Measurements from ENCODE around the gene PLCB2. TPM values are rescaled to one million over a fixed set of nuclear protein-coding genes. Genes with fewer than 3 reads are reported as not detected.
A peak's percentile ranks its signal among the peaks of the same experiment; 100 is the strongest.

The PLCB2 gene
- polyA plus RNA-seq, 1 of the 3 experiments (the other 2 are of a cell fraction), result 0.15 TPM

GRCh38 chr15:40292246-40292645 lies 15.5 kb downstream of the PLCB2 start (continued):
- TF ChIP-seq, protein P1, sequence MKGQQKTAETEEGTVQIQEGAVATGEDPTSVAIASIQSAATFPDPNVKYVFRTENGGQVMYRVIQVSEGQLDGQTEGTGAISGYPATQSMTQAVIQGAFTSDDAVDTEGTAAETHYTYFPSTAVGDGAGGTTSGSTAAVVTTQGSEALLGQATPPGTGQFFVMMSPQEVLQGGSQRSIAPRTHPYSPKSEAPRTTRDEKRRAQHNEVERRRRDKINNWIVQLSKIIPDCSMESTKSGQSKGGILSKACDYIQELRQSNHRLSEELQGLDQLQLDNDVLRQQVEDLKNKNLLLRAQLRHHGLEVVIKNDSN (IDR thresholded peaks at IDR 0.05; ENCODE audit: borderline replicate concordance, low read depth), result no peak
- TF ChIP-seq CHD2 (IDR thresholded peaks at IDR 0.05; ENCODE audit: low read length, partially characterized antibody), result no peak
- TF ChIP-seq TAF1 (IDR thresholded peaks at IDR 0.05; ENCODE audit: borderline replicate concordance, low read depth, low read length), result no peak
- no peak for TF ChIP-seq FOXJ3 (CRISPR knock-in tag; IDR thresholded peaks at IDR 0.05)
- no peak for TF ChIP-seq MXI1 (IDR thresholded peaks at IDR 0.05; ENCODE audit: low read depth, low read length)
- TF ChIP-seq FOXM1 (IDR thresholded peaks at IDR 0.05; ENCODE audit: low read depth), result no peak
- TF ChIP-seq, protein P2, sequence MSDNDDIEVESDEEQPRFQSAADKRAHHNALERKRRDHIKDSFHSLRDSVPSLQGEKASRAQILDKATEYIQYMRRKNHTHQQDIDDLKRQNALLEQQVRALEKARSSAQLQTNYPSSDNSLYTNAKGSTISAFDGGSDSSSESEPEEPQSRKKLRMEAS (IDR thresholded peaks at IDR 0.05; ENCODE audit: low read depth), result no peak

DNA sequence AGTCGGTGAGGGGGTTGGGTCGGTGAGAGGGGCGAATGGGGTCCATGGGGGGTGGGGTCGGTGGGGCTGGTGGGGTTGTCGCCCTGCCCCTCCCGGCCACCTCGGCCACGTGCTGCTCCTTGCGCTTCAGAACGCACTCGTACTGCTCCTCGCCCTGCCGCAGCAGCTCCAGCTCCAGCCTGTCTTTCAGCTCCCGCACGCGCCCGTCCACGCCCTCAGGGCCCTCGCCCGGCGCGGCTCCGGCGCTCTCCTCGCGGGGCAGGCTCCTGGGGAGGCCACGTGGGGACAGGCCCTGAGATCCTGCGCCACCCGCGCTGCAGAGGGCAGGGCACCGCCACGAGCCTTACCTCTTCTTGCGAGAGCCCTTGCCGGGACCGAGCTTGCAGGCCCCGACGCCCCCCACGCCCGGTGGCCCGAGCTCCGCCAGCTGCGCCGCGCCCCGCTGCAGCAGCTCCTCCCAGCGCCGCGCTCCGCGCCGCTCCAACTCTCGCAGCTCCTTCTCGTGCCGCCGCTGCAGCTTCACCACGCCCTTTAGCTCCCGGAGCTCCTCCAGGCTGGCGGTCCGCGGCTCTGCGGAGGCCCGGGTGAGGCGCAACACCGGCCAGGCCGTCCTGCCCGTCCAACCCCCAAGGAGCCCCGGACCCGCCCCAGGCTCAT lies 16.7 kb downstream of the PLCB2 start:
- H3K4me1 ChIP-seq (ENCODE audit: control insufficient read depth in 1 of 2, insufficient read depth in 2 of 2, low read depth in 1 of 2, low read length in 1 of 2), result peaks cover 0 to 20% of the 10 kb centered on the region in 2 experiments; a peak in 2 of 4 replicates
- no peaks in the 10 kb centered on the region for H3K9me2 ChIP-seq
- peak overlapping the region in 1 of 2 experiments; percentile 28; a peak in 1 of 4 replicates for H3K4me3 ChIP-seq (ENCODE audit: low read depth in 2 of 2, low read length in 1 of 2)
- H3K27me3 ChIP-seq (ENCODE audit: insufficient read depth), result peaks cover 5% of the 10 kb centered on the region; the same call in 1 of the 2 replicates
- H2AFZ ChIP-seq (ENCODE audit: low read depth), result no peak overlapping the region
- TF ChIP-seq CHD2 (IDR thresholded peaks at IDR 0.05; ENCODE audit: low read length, partially characterized antibody), result peak; percentile 29
- TF ChIP-seq, protein P2 (IDR thresholded peaks at IDR 0.05; ENCODE audit: low read depth), result peak; percentile 47
- no peak for TF ChIP-seq RFX5 (IDR thresholded peaks at IDR 0.05; ENCODE audit: low read length)
- H3K4me2 ChIP-seq, result peak overlapping the region; percentile 62; the same call in 1 of the 2 replicates
- H3K27ac ChIP-seq (ENCODE audit: low read depth in 2 of 2, low read length in 1 of 2), result no peak overlapping the region
- no peaks in the 10 kb centered on the region for H3K36me3 ChIP-seq (replicated peaks in 1 of 2; ENCODE audit: control insufficient read depth in 1 of 2, insufficient read depth in 2 of 2, low read length in 1 of 2)
- CTCF ChIA-PET, result interaction anchor here (0.9 to 66.3 kb wide), 9 partner anchors 8 to 245 kb away, joined by 3 to 2194 read pairs (median 8); partner anchors contain the start of genes ANKRD63, CCDC9B, DISP2 and INAFM2
- H3F3A ChIP-seq (replicated peaks; ENCODE audit: insufficient read depth), result no peaks in the 10 kb centered on the region
- POLR2A ChIA-PET, result interaction anchor here (0.6 to 1.1 kb wide), 3 partner anchors 11 to 118 kb away, joined by 3 to 6 read pairs (median 3); partner anchors contain the start of gene CCDC9B
- no peaks in the 10 kb centered on the region for H4K20me1 ChIP-seq (ENCODE audit: insufficient read depth)
- H3K9ac ChIP-seq, result no peak overlapping the region
- no peaks in the 10 kb centered on the region for H3K79me2 ChIP-seq (ENCODE audit: insufficient read depth)
- H3K9me3 ChIP-seq, result no peaks in the 10 kb centered on the region
- 39% methylated on average over 16 of the region's 68 CpGs for WGBS (ENCODE audit: low lambda C conversion rate)
- DNase-seq, result peak; percentile 81

DNA sequence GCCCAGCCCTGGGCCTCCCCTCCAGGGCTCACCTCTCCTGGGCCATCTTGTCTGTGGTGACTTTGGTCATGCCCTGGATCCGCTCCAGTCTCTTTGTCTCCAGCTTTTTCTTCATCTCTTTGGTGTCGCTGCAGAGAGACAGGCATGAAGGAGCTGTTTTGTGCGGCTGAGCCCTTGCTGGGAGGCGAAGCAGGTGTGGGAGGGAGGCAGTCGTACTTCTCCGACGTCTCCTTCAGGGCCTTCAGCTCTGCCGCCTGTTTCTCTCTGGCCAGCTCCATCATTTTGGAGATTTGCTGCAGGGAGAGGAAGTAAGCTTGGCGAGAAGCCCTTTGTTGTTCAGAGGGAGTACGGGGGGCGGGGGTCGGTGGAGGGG lies 17.2 kb downstream of the PLCB2 start:
- H3K9me2 ChIP-seq, result no peaks in the 10 kb centered on the region
- peaks cover 4 to 20% of the 10 kb centered on the region in 2 experiments; a peak in 3 of 4 replicates for H3K4me1 ChIP-seq (ENCODE audit: control insufficient read depth in 1 of 2, insufficient read depth in 2 of 2, low read depth in 1 of 2, low read length in 1 of 2)
- no peaks in the 10 kb centered on the region for H3K9me3 ChIP-seq
- no peak for DNase-seq
- no peak overlapping the region for H3K4me3 ChIP-seq (ENCODE audit: low read depth in 2 of 2, low read length in 1 of 2)
- no peaks in the 10 kb centered on the region for H4K20me1 ChIP-seq (ENCODE audit: insufficient read depth)
- H2AFZ ChIP-seq (ENCODE audit: low read depth), result no peak overlapping the region
- no peak overlapping the region for H3K4me2 ChIP-seq
- ChIA-PET POLR2A (interaction anchor here (1.1 kb wide), 1 partner anchor 11 kb away, joined by 6 read pairs; no protein-coding TSS in a partner anchor), CTCF (interaction anchor here (0.9 to 66.3 kb wide), 9 partner anchors 7 to 245 kb away, joined by 3 to 2194 read pairs (median 8); partner anchors contain the start of genes ANKRD63, CCDC9B, DISP2 and INAFM2)
- no peak for TF ChIP-seq EZH2phosphoT487 (IDR thresholded peaks at IDR 0.05; ENCODE audit: borderline replicate concordance, low read depth)
- no peak for TF ChIP-seq TCF12 (IDR thresholded peaks at IDR 0.05)
- no peak for TF ChIP-seq YY1 (IDR thresholded peaks at IDR 0.05; ENCODE audit: low read depth)
- TF ChIP-seq POLR2AphosphoS5 (IDR thresholded peaks at IDR 0.05; ENCODE audit: low read depth, low read length), result no peak
- no peak for TF ChIP-seq ELF1 (IDR thresholded peaks at IDR 0.05)
- TF ChIP-seq RCOR1 (IDR thresholded peaks at IDR 0.05; ENCODE audit: low read length), result no peak
- TF ChIP-seq MEF2A (IDR thresholded peaks at IDR 0.05; ENCODE audit: borderline replicate concordance, low read depth), result no peak
- no peak for TF ChIP-seq SIN3A (IDR thresholded peaks at IDR 0.05; ENCODE audit: borderline replicate concordance, low read depth, low read length)
- TF ChIP-seq CHD2 (IDR thresholded peaks at IDR 0.05; ENCODE audit: low read length, partially characterized antibody), result no peak
- TF ChIP-seq SMC3 (IDR thresholded peaks at IDR 0.05; ENCODE audit: low read depth, low read length), result no peak
- TF ChIP-seq TAF1 (IDR thresholded peaks at IDR 0.05; ENCODE audit: borderline replicate concordance, low read depth, low read length), result no peak
- TF ChIP-seq, protein P1 (IDR thresholded peaks at IDR 0.05; ENCODE audit: borderline replicate concordance, low read depth), result no peak
- TF ChIP-seq ZBTB33 (IDR thresholded peaks at IDR 0.05; ENCODE audit: borderline replicate concordance, low read depth), result no peak
- TF ChIP-seq FOXJ3 (CRISPR knock-in tag; IDR thresholded peaks at IDR 0.05), result no peak
- H3K9ac ChIP-seq, result no peak overlapping the region
- peaks cover 5% of the 10 kb centered on the region; the same call in 1 of the 2 replicates for H3K27me3 ChIP-seq (ENCODE audit: insufficient read depth)
- H3F3A ChIP-seq (replicated peaks; ENCODE audit: insufficient read depth), result no peaks in the 10 kb centered on the region
- H3K36me3 ChIP-seq (replicated peaks in 1 of 2; ENCODE audit: control insufficient read depth in 1 of 2, insufficient read depth in 2 of 2, low read length in 1 of 2), result no peaks in the 10 kb centered on the region
- 95% methylated on average over 11 of the region's 12 CpGs for WGBS (ENCODE audit: low lambda C conversion rate)
- H3K27ac ChIP-seq (ENCODE audit: low read depth in 2 of 2, low read length in 1 of 2), result no peak overlapping the region
- no peaks in the 10 kb centered on the region for H3K79me2 ChIP-seq (ENCODE audit: insufficient read depth)

All from SK-N-SH (cell line).